Measurements from ENCODE around the gene MACROD2.

Gene MACROD2

GRCh38 chr20:16100767-16101166, 2105.5 kb downstream of the MACROD2 start:
- no peak for TF ChIP-seq CTCF (IDR thresholded peaks at IDR 0.05; ENCODE audit: control extremely low read depth, extremely low read depth, low read depth, missing control alignments)
- POLR2A ChIA-PET = no interaction called here
- no peak for DNase-seq (ENCODE audit: extremely low spot score)
- CTCF ChIA-PET = interaction anchor here (1.1 to 1.7 kb wide), 3 partner anchors 8 to 446 kb away, joined by 3 to 4 read pairs (median 3); no protein-coding TSS in a partner anchor
